Measurements from ENCODE around the gene ADSS1. TPM values are rescaled to one million over a fixed set of nuclear protein-coding genes. Genes with fewer than 3 reads are reported as not detected.

Gene ADSS1
- polyA plus RNA-seq, 1 donor (not counting 4 experiments of a cell fraction or from before 2014, with no cell fraction given), result 1.7 TPM

GRCh38 chr14:104766863-104767633 is 43.0 kb downstream of the ADSS1 start:
- Histone ChIP-seq H2AFZ (ENCODE audit: control insufficient read depth, low read length) (no peak overlapping the region), H3K9me1 (ENCODE audit: control insufficient read depth, extremely low read depth, insufficient read depth, low read length) (no peaks in the 10 kb centered on the region), H3K79me2 (ENCODE audit: control insufficient read depth, insufficient read depth, low read length) (no peaks in the 10 kb centered on the region), H3K36me3 (ENCODE audit: control insufficient read depth in 2 of 2, extremely low read depth in 1 of 2, insufficient read depth in 2 of 2, low read length in 2 of 2) (peaks cover 9 to 14% of the 10 kb centered on the region in 2 experiments), H3K27me3 (ENCODE audit: control insufficient read depth, extremely low read depth, insufficient read depth, low read length) (no peaks in the 10 kb centered on the region), H3K4me2 (ENCODE audit: control insufficient read depth, extremely low read depth, insufficient read depth, low read depth, low read length) (no peak overlapping the region), H3K9me3 (ENCODE audit: control insufficient read depth, low read depth, low read length) (no peaks in the 10 kb centered on the region), H3K4me1 (ENCODE audit: control insufficient read depth, extremely low read depth, insufficient read depth, low read length) (no peaks in the 10 kb centered on the region), H3K9ac (ENCODE audit: control insufficient read depth, extremely low read depth, insufficient read depth, low read length) (no peak overlapping the region), H4K20me1 (ENCODE audit: control insufficient read depth, extremely low read depth, insufficient read depth, low read length) (no peaks in the 10 kb centered on the region), H3K27ac (ENCODE audit: control insufficient read depth, insufficient read depth, low read length) (no peak overlapping the region), H3K4me3 (ENCODE audit: control insufficient read depth in 2 of 3, extremely low read depth in 1 of 3, insufficient read depth in 2 of 3, low read depth in 1 of 3, low read length in 3 of 3) (no peak overlapping the region)
- no peak for FAIRE-seq
- TF ChIP-seq CTCF (optimal IDR thresholded peaks at IDR 0.05 in 1 of 3, IDR thresholded peaks at IDR 0.05 in 1 of 3, conservative IDR thresholded peaks at IDR 0.05 in 1 of 3; ENCODE audit: extremely low read depth in 1 of 3, insufficient read depth in 2 of 3, low read length in 3 of 3) (no peak), EZH2 (IDR thresholded peaks at IDR 0.05; ENCODE audit: low read length) (no peak)
- DNase-seq (ENCODE audit: low read depth, low spot score), result no peak
- dilution Hi-C loops (cut with MboI; ENCODE audit: extremely low pct_ligation_motif_present, low sequenced_read_pairs), result no loop called here

GRCh38 chr14:104767634-104767918 is 43.5 kb downstream of the ADSS1 start:
- FAIRE-seq, result no peak
- dilution Hi-C loops (cut with MboI; ENCODE audit: extremely low pct_ligation_motif_present, low sequenced_read_pairs), result no loop called here
- TF ChIP-seq CTCF (optimal IDR thresholded peaks at IDR 0.05 in 1 of 3, IDR thresholded peaks at IDR 0.05 in 1 of 3, conservative IDR thresholded peaks at IDR 0.05 in 1 of 3; ENCODE audit: extremely low read depth in 1 of 3, insufficient read depth in 2 of 3, low read length in 3 of 3), result no peak
- no peak for TF ChIP-seq EZH2 (IDR thresholded peaks at IDR 0.05; ENCODE audit: low read length)

More at GRCh38 chr14:104767634-104767918, 43.5 kb downstream of the ADSS1 start:
- H3K79me2 ChIP-seq (ENCODE audit: control insufficient read depth, insufficient read depth, low read length), result no peaks in the 10 kb centered on the region
- no peak overlapping the region for H3K27ac ChIP-seq (ENCODE audit: control insufficient read depth, insufficient read depth, low read length)
- H3K4me2 ChIP-seq (ENCODE audit: control insufficient read depth, extremely low read depth, insufficient read depth, low read depth, low read length), result no peak overlapping the region
- no peak for DNase-seq (ENCODE audit: low read depth, low spot score)
- H2AFZ ChIP-seq (ENCODE audit: control insufficient read depth, low read length), result no peak overlapping the region
- no peaks in the 10 kb centered on the region for H3K4me1 ChIP-seq (ENCODE audit: control insufficient read depth, extremely low read depth, insufficient read depth, low read length)
- H3K9me3 ChIP-seq (ENCODE audit: control insufficient read depth, low read depth, low read length), result no peaks in the 10 kb centered on the region
- H3K9me1 ChIP-seq (ENCODE audit: control insufficient read depth, extremely low read depth, insufficient read depth, low read length), result no peaks in the 10 kb centered on the region
- no peak overlapping the region for H3K4me3 ChIP-seq (ENCODE audit: control insufficient read depth in 2 of 3, extremely low read depth in 1 of 3, insufficient read depth in 2 of 3, low read depth in 1 of 3, low read length in 3 of 3)
- H4K20me1 ChIP-seq (ENCODE audit: control insufficient read depth, extremely low read depth, insufficient read depth, low read length), result no peaks in the 10 kb centered on the region
- no peaks in the 10 kb centered on the region for H3K27me3 ChIP-seq (ENCODE audit: control insufficient read depth, extremely low read depth, insufficient read depth, low read length)
- peaks cover 10 to 14% of the 10 kb centered on the region in 2 experiments for H3K36me3 ChIP-seq (ENCODE audit: control insufficient read depth in 2 of 2, extremely low read depth in 1 of 2, insufficient read depth in 2 of 2, low read length in 2 of 2)
- no peak overlapping the region for H3K9ac ChIP-seq (ENCODE audit: control insufficient read depth, extremely low read depth, insufficient read depth, low read length)

Data from keratinocyte (primary cell).